Neural progenitor cell (in vitro differentiated cells): Measurements from ENCODE around the gene NOX1. TPM values are rescaled to one million over a fixed set of nuclear protein-coding genes. Genes with fewer than 3 reads are reported as not detected.
A peak's percentile ranks its signal among the peaks of the same experiment; 100 is the strongest.

Source experiments
- DNase-seq: peaks from one replicate; pipeline ENCODE4 v3.0.0-alpha.2; 2016; ENCODE audit warnings: low spot score
- H2AFZ ChIP-seq: fragments of 200-600 bp; sonication (generic); replicated peaks from 2 replicates; pipeline ENCODE4 v1.6.1; 2016; ENCODE audit warnings: antibody characterized with exemption
- H3F3A ChIP-seq: fragments of 200-600 bp; sonication (generic); 2 replicates; pipeline ENCODE4 v1.6.1; 2016; ENCODE audit warnings: antibody characterized with exemption, low read depth
- H3K27ac ChIP-seq: fragments of 200-600 bp; sonication (generic); 2 replicates; pipeline ENCODE4 v1.5.1; 2016; ENCODE audit warnings: mild to moderate bottlenecking
- H3K27me3 ChIP-seq: fragments of 200-600 bp; sonication (generic); 2 replicates; pipeline ENCODE4 v1.6.1; 2016; ENCODE audit warnings: mild to moderate bottlenecking, moderate library complexity
- H3K36me3 ChIP-seq: fragments of 200-600 bp; sonication (generic); 2 replicates; pipeline ENCODE4 v1.5.1; 2016
- H3K4me1 ChIP-seq: fragments of 200-600 bp; sonication (generic); 2 replicates; pipeline ENCODE4 v1.6.1; 2016; ENCODE audit warnings: mixed run types
- H3K4me2 ChIP-seq: fragments of 200-600 bp; sonication (generic); 2 replicates; pipeline ENCODE4 v1.6.1; 2016
- H3K4me3 ChIP-seq: fragments of 200-600 bp; sonication (generic); 2 replicates; pipeline ENCODE4 v1.5.1; 2016
- H3K79me2 ChIP-seq: fragments of 200-600 bp; sonication (generic); 2 replicates; pipeline ENCODE4 v1.6.1; 2016; ENCODE audit warnings: low read depth
- H3K9ac ChIP-seq: fragments of 200-600 bp; sonication (generic); 2 replicates; pipeline ENCODE4 v1.6.1; 2016
- H3K9me3 ChIP-seq: fragments of 200-600 bp; sonication (generic); 2 replicates; pipeline ENCODE4 v1.5.1; 2016; ENCODE audit warnings: low read depth
- H4K20me1 ChIP-seq: fragments of 200-600 bp; sonication (generic); 2 replicates; pipeline ENCODE4 v1.6.1; 2016; ENCODE audit warnings: low read depth
- H3K27ac Mint-ChIP-seq: 3 replicates; pipeline ENCODE4 v1.8.0; 2021; ENCODE audit warnings: mixed read lengths
- H3K27me3 Mint-ChIP-seq: 2 replicates; pipeline ENCODE4 v1.8.0; 2022; ENCODE audit warnings: low read depth, mild to moderate bottlenecking, inconsistent platforms, moderate library complexity, mixed read lengths; ENCODE audit not compliant: insufficient read depth
- H3K36me3 Mint-ChIP-seq: 3 replicates; pipeline ENCODE4 v1.8.0; 2021; ENCODE audit warnings: mixed read lengths
- H3K4me1 Mint-ChIP-seq: 3 replicates; pipeline ENCODE4 v1.8.0; 2021; ENCODE audit warnings: mixed read lengths
- H3K4me3 Mint-ChIP-seq: 3 replicates; pipeline ENCODE4 v1.8.0; 2021; ENCODE audit warnings: mild to moderate bottlenecking, moderate library complexity, mixed read lengths
- H3K9me3 Mint-ChIP-seq: 3 replicates; pipeline ENCODE4 v1.8.0; 2020; ENCODE audit warnings: mixed read lengths
- EZH2 ChIP-seq: fragments of 200-600 bp; sonication (generic); IDR thresholded peaks from 2 replicates; pipeline ENCODE4 v1.6.1; 2017; ENCODE audit warnings: antibody characterized with exemption, mild to moderate bottlenecking, moderate library complexity
- EZH2phosphoT487 ChIP-seq: fragments of 200-600 bp; sonication (generic); IDR thresholded peaks from 2 replicates; pipeline ENCODE4 v1.6.1; 2017; ENCODE audit warnings: antibody characterized with exemption
- total RNA-seq: library from RNA; depleted of rRNA; stranded (reverse); fragments of >200 nt; gene quantifications from 2 replicates; pipeline ENCODE4 v1.2.3, GENCODE V29; 2015; ENCODE audit warnings: low replicate concordance
- TF ChIP-seq, protein P1 (sequence below): fragments of 200-600 bp; sonication (generic); IDR thresholded peaks from 2 replicates; pipeline ENCODE4 v1.5.1; 2017; ENCODE audit warnings: antibody characterized with exemption, mild to moderate bottlenecking

Gene NOX1
- total RNA-seq, 1 donor from 2014 or later = not detected

DNA sequence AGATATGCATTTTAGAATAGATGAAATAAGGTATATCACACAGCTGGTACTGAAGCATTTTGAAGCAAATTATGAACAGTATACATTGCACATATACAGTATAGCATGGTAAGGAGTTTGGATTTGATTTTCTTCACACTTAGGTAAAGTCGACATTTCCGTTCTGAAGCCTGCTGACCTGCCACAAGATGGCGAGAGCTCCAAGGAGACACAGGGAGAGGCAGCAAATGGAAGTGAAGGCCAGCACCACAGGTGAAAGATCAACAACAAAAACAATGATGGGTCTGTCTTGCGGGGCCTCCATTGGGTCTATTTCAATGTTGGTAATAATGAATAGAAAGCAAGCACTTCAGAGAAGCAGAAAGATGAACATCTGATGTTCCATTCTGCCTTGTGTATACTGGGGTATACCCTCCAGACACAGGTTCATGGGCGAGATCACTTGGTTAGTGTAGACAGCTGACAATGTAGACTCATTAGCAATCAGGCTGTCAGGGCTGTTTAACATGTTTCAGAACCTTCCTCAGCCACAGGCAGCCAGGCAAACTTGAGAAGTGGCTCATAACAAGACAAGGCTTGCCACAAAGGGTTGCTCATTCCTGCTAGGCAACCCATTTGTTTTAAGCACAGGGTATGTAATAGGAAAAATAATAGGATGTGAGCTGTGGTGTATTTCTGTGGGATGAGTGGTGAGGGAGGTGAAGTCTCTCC lies 21.4 kb upstream of the NOX1 start:
- no peaks in the 10 kb centered on the region for H4K20me1 ChIP-seq
- no peaks in the 10 kb centered on the region for H3K27me3 Mint-ChIP-seq
- no peak overlapping the region for H3K4me3 ChIP-seq
- no peak overlapping the region for H3K4me2 ChIP-seq
- no peak overlapping the region for H3K27ac Mint-ChIP-seq
- H3K79me2 ChIP-seq = no peaks in the 10 kb centered on the region
- no peaks in the 10 kb centered on the region for H3K4me1 Mint-ChIP-seq
- H3K36me3 ChIP-seq = no peaks in the 10 kb centered on the region
- no peaks in the 10 kb centered on the region for H3K36me3 Mint-ChIP-seq
- H3F3A ChIP-seq = no peaks in the 10 kb centered on the region
- no peak overlapping the region for H3K27ac ChIP-seq
- peak; percentile 57 for DNase-seq
- no peak overlapping the region for H2AFZ ChIP-seq
- TF ChIP-seq, protein P1, sequence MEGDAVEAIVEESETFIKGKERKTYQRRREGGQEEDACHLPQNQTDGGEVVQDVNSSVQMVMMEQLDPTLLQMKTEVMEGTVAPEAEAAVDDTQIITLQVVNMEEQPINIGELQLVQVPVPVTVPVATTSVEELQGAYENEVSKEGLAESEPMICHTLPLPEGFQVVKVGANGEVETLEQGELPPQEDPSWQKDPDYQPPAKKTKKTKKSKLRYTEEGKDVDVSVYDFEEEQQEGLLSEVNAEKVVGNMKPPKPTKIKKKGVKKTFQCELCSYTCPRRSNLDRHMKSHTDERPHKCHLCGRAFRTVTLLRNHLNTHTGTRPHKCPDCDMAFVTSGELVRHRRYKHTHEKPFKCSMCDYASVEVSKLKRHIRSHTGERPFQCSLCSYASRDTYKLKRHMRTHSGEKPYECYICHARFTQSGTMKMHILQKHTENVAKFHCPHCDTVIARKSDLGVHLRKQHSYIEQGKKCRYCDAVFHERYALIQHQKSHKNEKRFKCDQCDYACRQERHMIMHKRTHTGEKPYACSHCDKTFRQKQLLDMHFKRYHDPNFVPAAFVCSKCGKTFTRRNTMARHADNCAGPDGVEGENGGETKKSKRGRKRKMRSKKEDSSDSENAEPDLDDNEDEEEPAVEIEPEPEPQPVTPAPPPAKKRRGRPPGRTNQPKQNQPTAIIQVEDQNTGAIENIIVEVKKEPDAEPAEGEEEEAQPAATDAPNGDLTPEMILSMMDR = peak; percentile 62
- TF ChIP-seq EZH2phosphoT487 = no peak
- H3K4me1 ChIP-seq = no peaks in the 10 kb centered on the region
- peaks cover 4% of the 10 kb centered on the region for H3K9me3 ChIP-seq
- no peaks in the 10 kb centered on the region for H3K9me3 Mint-ChIP-seq
- H3K4me3 Mint-ChIP-seq = no peak overlapping the region
- no peak overlapping the region for H3K9ac ChIP-seq
- H3K27me3 ChIP-seq = no peaks in the 10 kb centered on the region

DNA sequence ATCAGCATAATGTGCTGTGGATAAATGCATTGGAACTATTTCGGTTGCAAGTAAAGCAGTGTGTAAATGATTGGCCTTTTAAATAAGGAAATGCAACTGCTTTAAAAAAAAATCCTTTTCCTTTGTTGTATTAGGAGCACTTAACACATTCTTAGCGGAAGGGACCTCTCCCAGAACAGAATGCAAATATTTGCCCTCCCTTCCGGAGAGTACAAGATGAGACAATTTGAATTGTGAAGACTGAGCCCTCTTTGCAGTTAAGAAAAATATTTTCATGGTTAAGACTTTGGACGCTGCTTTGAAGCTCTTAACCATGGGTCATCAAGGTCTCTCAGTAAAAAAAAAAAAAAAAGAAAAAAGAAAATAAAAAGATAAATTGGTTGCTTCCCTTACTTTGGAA lies 9.5 kb upstream of the NOX1 start:
- H3K27ac Mint-ChIP-seq = no peak overlapping the region
- H3K4me1 ChIP-seq = no peaks in the 10 kb centered on the region
- H3K27me3 ChIP-seq = no peaks in the 10 kb centered on the region
- peaks cover 6% of the 10 kb centered on the region for H3K9me3 Mint-ChIP-seq
- no peak overlapping the region for H3K9ac ChIP-seq
- no peak overlapping the region for H3K27ac ChIP-seq
- H3K4me3 ChIP-seq = no peak overlapping the region
- TF ChIP-seq, protein P1 = no peak
- no peak for TF ChIP-seq EZH2phosphoT487
- no peak for TF ChIP-seq EZH2
- H3K9me3 ChIP-seq = no peaks in the 10 kb centered on the region
- no peaks in the 10 kb centered on the region for H3K79me2 ChIP-seq
- H2AFZ ChIP-seq = no peak overlapping the region
- H3K36me3 Mint-ChIP-seq = no peaks in the 10 kb centered on the region
- no peaks in the 10 kb centered on the region for H3K36me3 ChIP-seq
- no peaks in the 10 kb centered on the region for H4K20me1 ChIP-seq
- DNase-seq = no peak
- no peak overlapping the region for H3K4me3 Mint-ChIP-seq
- H3K27me3 Mint-ChIP-seq = peaks cover 4% of the 10 kb centered on the region
- no peaks in the 10 kb centered on the region for H3K4me1 Mint-ChIP-seq
- no peaks in the 10 kb centered on the region for H3F3A ChIP-seq
- H3K4me2 ChIP-seq = no peak overlapping the region

DNA sequence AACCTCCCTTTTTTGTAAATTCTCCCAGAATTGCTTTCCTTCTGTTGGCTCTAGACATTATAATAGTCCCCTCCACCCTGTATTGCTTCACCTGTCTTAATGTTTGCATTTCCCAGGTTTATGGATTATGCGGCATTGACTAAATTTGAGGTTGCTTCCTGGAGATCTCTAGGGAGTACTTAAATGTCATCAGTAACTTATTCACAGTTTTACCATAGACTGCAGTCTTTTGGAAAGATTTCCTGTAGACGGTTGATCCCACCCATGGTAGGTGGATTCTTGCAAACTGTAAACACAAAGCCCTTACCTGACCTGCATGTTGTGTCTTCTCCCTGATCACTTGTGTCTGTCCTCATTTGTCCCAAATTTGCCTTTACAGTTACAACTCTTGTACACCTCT lies 6.2 kb upstream of the NOX1 start:
- TF ChIP-seq, protein P1 = no peak
- TF ChIP-seq EZH2 (no peak), EZH2phosphoT487 (no peak)
- H3K36me3 ChIP-seq = no peaks in the 10 kb centered on the region
- Mint-ChIP-seq H3K27me3 (peaks cover 4% of the 10 kb centered on the region), H3K9me3 (peaks cover 2% of the 10 kb centered on the region), H3K27ac (no peak overlapping the region), H3K4me1 (no peaks in the 10 kb centered on the region), H3K36me3 (no peaks in the 10 kb centered on the region), H3K4me3 (no peak overlapping the region)
- no peak overlapping the region for H2AFZ ChIP-seq
- no peaks in the 10 kb centered on the region for H4K20me1 ChIP-seq
- H3K27ac ChIP-seq = no peak overlapping the region
- no peaks in the 10 kb centered on the region for H3K27me3 ChIP-seq
- no peak overlapping the region for H3K4me3 ChIP-seq
- H3K4me2 ChIP-seq = no peak overlapping the region
- DNase-seq = no peak
- no peaks in the 10 kb centered on the region for H3K79me2 ChIP-seq
- no peaks in the 10 kb centered on the region for H3K4me1 ChIP-seq
- H3K9me3 ChIP-seq = no peaks in the 10 kb centered on the region
- H3F3A ChIP-seq = no peaks in the 10 kb centered on the region
- no peak overlapping the region for H3K9ac ChIP-seq
